MM.1S (cell line): ENCODE results near the gene NAGLU.

Experiments
- EZH2 ChIP-seq: fragments of 300-600 bp; sonication (generic); optimal IDR thresholded peaks from 2 replicates; pipeline ENCODE3; 2017; ENCODE audit warnings: low read depth, mild to moderate bottlenecking, antibody characterized with exemption, low read length, mixed read lengths
- TF ChIP-seq, protein P1 (sequence below): fragments of 300-600 bp; sonication (generic); IDR thresholded peaks from 2 replicates; pipeline ENCODE4 v1.5.1; 2016; ENCODE audit warnings: antibody characterized with exemption, low read length, mixed read lengths

GRCh38 chr17:42553161-42553818 lies 17.2 kb downstream of the NAGLU start:
- TF ChIP-seq, protein P1, sequence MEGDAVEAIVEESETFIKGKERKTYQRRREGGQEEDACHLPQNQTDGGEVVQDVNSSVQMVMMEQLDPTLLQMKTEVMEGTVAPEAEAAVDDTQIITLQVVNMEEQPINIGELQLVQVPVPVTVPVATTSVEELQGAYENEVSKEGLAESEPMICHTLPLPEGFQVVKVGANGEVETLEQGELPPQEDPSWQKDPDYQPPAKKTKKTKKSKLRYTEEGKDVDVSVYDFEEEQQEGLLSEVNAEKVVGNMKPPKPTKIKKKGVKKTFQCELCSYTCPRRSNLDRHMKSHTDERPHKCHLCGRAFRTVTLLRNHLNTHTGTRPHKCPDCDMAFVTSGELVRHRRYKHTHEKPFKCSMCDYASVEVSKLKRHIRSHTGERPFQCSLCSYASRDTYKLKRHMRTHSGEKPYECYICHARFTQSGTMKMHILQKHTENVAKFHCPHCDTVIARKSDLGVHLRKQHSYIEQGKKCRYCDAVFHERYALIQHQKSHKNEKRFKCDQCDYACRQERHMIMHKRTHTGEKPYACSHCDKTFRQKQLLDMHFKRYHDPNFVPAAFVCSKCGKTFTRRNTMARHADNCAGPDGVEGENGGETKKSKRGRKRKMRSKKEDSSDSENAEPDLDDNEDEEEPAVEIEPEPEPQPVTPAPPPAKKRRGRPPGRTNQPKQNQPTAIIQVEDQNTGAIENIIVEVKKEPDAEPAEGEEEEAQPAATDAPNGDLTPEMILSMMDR, result no peak
- TF ChIP-seq EZH2, result no peak
